Measurements from ENCODE around the gene ALDOB. TPM values are rescaled to one million over a fixed set of nuclear protein-coding genes. Genes with fewer than 3 reads are reported as not detected.

The ALDOB gene
- total RNA-seq, 1 donor from 2014 or later = not detected

GRCh38 chr9:101432171-101432570 lies 3.4 kb downstream of the ALDOB start:
- intact Hi-C loops (cut with DNase I) = no loop called here
- DNase-seq (ENCODE audit: low spot score) (no peak), ATAC-seq (no peak)

- ATAC-seq (no peak), DNase-seq (ENCODE audit: low spot score) (no peak)
- intact Hi-C loops (cut with DNase I) = no loop called here
These were observed 5.8 kb downstream of the ALDOB start for GRCh38 chr9:101429736-101430135.

GRCh38 chr9:101428909-101429308 lies 6.7 kb downstream of the ALDOB start:
- intact Hi-C loops (cut with DNase I) = no loop called here
- ATAC-seq (no peak), DNase-seq (ENCODE audit: low spot score) (no peak)

GRCh38 chr9:101427957-101428655 lies 7.5 kb downstream of the ALDOB start:
- ATAC-seq (no peak), DNase-seq (ENCODE audit: low spot score) (no peak)

GRCh38 chr9:101427358-101427757 lies 8.2 kb downstream of the ALDOB start:
- DNase-seq (ENCODE audit: low spot score) = no peak
- intact Hi-C loops (cut with DNase I) = no loop called here
- no peak for ATAC-seq

More at GRCh38 chr9:101427957-101428655, 7.5 kb downstream of the ALDOB start:
- intact Hi-C loops (cut with DNase I) = no loop called here

GRCh38 chr9:101421653-101422065 lies 13.9 kb downstream of the ALDOB start:
- intact Hi-C loops (cut with DNase I) = no loop called here
- DNase-seq (ENCODE audit: low spot score) = no peak
- ATAC-seq = no peak

- intact Hi-C loops (cut with DNase I) = no loop called here
- DNase-seq (ENCODE audit: low spot score) = no peak
- ATAC-seq = no peak
These were observed 15.7 kb downstream of the ALDOB start for GRCh38 chr9:101419863-101420262.

GRCh38 chr9:101418518-101419430 lies 16.8 kb downstream of the ALDOB start:
- intact Hi-C loops (cut with DNase I) = no loop called here
- DNase-seq (ENCODE audit: low spot score) (no peak), ATAC-seq (no peak)

GRCh38 chr9:101417977-101418376 lies 17.6 kb downstream of the ALDOB start:
- intact Hi-C loops (cut with DNase I) = no loop called here
- no peak for ATAC-seq
- DNase-seq (ENCODE audit: low spot score) = no peak

- intact Hi-C loops (cut with DNase I) = no loop called here
These were observed 18.2 kb downstream of the ALDOB start for GRCh38 chr9:101417389-101417788.

GRCh38 chr9:101415578-101415977 lies 20.0 kb downstream of the ALDOB start:
- DNase-seq (ENCODE audit: low spot score) (no peak), ATAC-seq (no peak)
- intact Hi-C loops (cut with DNase I) = no loop called here

More at GRCh38 chr9:101417389-101417788, 18.2 kb downstream of the ALDOB start:
- ATAC-seq = no peak
- no peak for DNase-seq (ENCODE audit: low spot score)

GRCh38 chr9:101414839-101415238 lies 20.7 kb downstream of the ALDOB start:
- ATAC-seq (no peak), DNase-seq (ENCODE audit: low spot score) (no peak)
- intact Hi-C loops (cut with DNase I) = no loop called here

- intact Hi-C loops (cut with DNase I) = no loop called here
- DNase-seq (ENCODE audit: low spot score) (no peak), ATAC-seq (no peak)
These were observed 26.5 kb downstream of the ALDOB start for GRCh38 chr9:101409079-101409477.

- ATAC-seq (no peak), DNase-seq (ENCODE audit: low spot score) (no peak)
These were observed 27.0 kb downstream of the ALDOB start for GRCh38 chr9:101408374-101409078.

GRCh38 chr9:101403516-101404285 lies 31.9 kb downstream of the ALDOB start:
- DNase-seq (ENCODE audit: low spot score) (no peak), ATAC-seq (no peak)
- intact Hi-C loops (cut with DNase I) = no loop called here

More at GRCh38 chr9:101408374-101409078, 27.0 kb downstream of the ALDOB start:
- intact Hi-C loops (cut with DNase I) = no loop called here

- peak; percentile 54 for DNase-seq (ENCODE audit: low spot score)
- intact Hi-C loops (cut with DNase I) = no loop called here
- no peak for ATAC-seq
These were observed 35.5 kb downstream of the ALDOB start for GRCh38 chr9:101400120-101400519.

- intact Hi-C loops (cut with DNase I) = no loop called here
- ATAC-seq (no peak), DNase-seq (ENCODE audit: low spot score) (no peak)
These were observed 36.0 kb downstream of the ALDOB start for GRCh38 chr9:101399643-101399970.

GRCh38 chr9:101398930-101399642 lies 36.5 kb downstream of the ALDOB start:
- intact Hi-C loops (cut with DNase I) = no loop called here

More at GRCh38 chr9:101398930-101399642, 36.5 kb downstream of the ALDOB start:
- ATAC-seq = no peak
- DNase-seq (ENCODE audit: low spot score) = peak; percentile 79

All from sciatic nerve (tissue), 2 donors.